ENCODE measurements around the gene TMEM61. TPM values are rescaled to one million over a fixed set of nuclear protein-coding genes. Genes with fewer than 3 reads are reported as not detected.

The TMEM61 gene
- total RNA-seq, 4 donors from 2014 or later = 7.1 to 24.8 (median 8.5) TPM

DNA sequence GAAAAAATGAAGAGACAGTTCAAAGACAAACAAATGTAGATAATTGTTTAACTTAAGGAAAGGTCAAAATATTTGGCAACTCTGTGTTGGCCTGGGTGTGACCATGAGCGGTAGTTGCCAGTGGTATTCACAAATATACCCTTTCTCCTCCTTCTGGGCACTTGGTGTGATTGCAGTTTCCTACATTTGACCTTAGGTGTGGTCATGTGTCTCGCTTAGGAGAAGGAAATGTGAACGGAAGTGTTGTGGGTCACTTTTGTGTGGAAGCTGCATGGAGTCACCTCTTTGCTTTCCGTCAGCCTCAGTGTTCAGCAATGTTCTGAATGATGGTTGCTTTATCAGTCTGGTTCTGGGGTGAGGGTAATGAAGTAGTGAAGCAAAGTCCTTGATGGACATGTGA is 55.5 kb downstream of the TMEM61 start:
- 20 to 43% methylated on average over 1 to 4 of the region's 4 CpGs for WGBS, 2 donors (ENCODE audit: low coverage in 1 of 2)

DNA sequence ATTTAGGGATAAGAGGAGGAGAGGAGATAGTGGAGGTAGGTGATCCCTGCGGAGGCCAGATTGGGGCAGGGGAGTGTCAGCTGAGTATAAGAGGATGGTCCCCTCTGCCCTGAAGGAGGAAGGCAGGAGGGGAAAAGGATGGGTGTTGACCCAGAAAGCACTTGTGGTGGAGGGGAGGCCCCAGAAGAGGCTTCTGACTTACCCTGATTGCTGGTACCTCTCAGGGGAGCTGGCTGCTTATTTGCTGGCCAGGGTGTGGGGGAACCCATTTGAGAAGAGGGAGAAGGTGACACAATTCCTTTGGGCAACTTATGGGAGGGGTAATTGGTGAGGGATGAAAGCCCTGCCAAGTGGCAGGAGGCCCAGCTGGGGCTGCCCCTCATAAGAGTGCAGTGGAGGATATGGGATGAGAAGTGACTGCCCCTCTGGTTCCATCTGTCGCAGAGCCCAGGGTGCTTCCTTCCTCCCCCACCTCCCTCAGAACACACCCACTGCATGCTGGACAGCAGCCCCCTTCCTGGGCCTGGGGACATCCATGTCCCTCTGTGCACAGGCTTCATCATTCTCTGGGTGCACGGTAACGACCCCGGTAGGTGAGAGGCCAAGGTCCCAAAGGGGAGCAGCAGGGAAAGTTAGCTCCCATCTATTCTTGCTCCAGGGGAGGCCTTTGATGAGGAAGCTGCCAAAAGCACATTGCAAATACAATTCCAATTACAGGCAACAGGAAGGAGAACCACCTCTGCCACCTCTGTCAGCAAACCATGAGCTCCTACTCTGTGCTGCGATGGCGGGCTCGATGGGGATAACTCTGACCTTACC is 57.5 kb downstream of the TMEM61 start:
- Histone ChIP-seq H3K27ac (no peak overlapping the region), H3K4me1 (peaks cover 0 to 27% (median 15%) of the 10 kb centered on the region in 4 donors), H3K4me3 (no peak overlapping the region), H3K9me3 (no peaks in the 10 kb centered on the region), H3K27me3 (peaks cover 49% of the 10 kb centered on the region), H3K36me3 (no peaks in the 10 kb centered on the region)
- DNase-seq = no peak
- intact Hi-C loops (cut with DNase I; ENCODE audit: low total_unique reads) = no loop called here
- WGBS, 2 donors (ENCODE audit: low coverage in 1 of 2) = 89 to 100% methylated on average over 5 to 8 of the region's 8 CpGs
- in situ Hi-C loops (cut with MboI; ENCODE audit: low pct_ligation_motif_present in 1 of 4, low pct_unique_long_range_greater_than_20kb in 1 of 4, low sequenced_read_pairs in 3 of 4) = no loop called here
- TF ChIP-seq EP300 (IDR thresholded peaks at IDR 0.05; ENCODE audit: low read depth) = no peak
- TF ChIP-seq, protein P1, sequence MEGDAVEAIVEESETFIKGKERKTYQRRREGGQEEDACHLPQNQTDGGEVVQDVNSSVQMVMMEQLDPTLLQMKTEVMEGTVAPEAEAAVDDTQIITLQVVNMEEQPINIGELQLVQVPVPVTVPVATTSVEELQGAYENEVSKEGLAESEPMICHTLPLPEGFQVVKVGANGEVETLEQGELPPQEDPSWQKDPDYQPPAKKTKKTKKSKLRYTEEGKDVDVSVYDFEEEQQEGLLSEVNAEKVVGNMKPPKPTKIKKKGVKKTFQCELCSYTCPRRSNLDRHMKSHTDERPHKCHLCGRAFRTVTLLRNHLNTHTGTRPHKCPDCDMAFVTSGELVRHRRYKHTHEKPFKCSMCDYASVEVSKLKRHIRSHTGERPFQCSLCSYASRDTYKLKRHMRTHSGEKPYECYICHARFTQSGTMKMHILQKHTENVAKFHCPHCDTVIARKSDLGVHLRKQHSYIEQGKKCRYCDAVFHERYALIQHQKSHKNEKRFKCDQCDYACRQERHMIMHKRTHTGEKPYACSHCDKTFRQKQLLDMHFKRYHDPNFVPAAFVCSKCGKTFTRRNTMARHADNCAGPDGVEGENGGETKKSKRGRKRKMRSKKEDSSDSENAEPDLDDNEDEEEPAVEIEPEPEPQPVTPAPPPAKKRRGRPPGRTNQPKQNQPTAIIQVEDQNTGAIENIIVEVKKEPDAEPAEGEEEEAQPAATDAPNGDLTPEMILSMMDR (IDR thresholded peaks at IDR 0.05) = no peak
- TF ChIP-seq POLR2A (IDR thresholded peaks at IDR 0.05) = no peak
- no peak for TF ChIP-seq POLR2AphosphoS5 (IDR thresholded peaks at IDR 0.05)

More for the DNA sequence above, 55.5 kb downstream of the TMEM61 start:
- intact Hi-C loops (cut with DNase I; ENCODE audit: low total_unique reads) = no loop called here
- Histone ChIP-seq H3K4me3 (no peak overlapping the region), H3K27ac (no peak overlapping the region), H3K4me1 (peaks cover 0 to 27% (median 15%) of the 10 kb centered on the region in 4 donors), H3K27me3 (peaks cover 46% of the 10 kb centered on the region), H3K36me3 (no peaks in the 10 kb centered on the region), H3K9me3 (no peaks in the 10 kb centered on the region)
- DNase-seq = no peak
- no peak for TF ChIP-seq POLR2A (IDR thresholded peaks at IDR 0.05)
- TF ChIP-seq, protein P1 (IDR thresholded peaks at IDR 0.05) = no peak
- TF ChIP-seq EP300 (IDR thresholded peaks at IDR 0.05; ENCODE audit: low read depth) = no peak
- TF ChIP-seq POLR2AphosphoS5 (IDR thresholded peaks at IDR 0.05) = no peak
- in situ Hi-C loops (cut with MboI; ENCODE audit: low pct_ligation_motif_present in 1 of 4, low pct_unique_long_range_greater_than_20kb in 1 of 4, low sequenced_read_pairs in 3 of 4) = no loop called here

DNA sequence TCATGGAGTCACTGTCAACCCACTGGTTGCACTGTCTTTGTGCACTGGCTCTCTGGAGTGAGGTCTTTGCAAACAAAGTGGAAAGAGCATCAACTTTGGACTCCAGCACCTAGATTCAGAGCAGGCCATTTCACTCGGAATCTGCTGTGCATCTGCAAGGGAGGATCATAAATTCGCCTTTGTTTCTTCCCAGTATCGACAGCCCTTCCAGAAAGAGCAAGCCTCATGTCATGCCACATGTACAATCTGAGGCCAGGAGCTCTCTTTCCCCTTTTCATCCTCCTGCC is 58.1 kb downstream of the TMEM61 start:
- no peaks in the 10 kb centered on the region for H3K36me3 ChIP-seq
- H3K9me3 ChIP-seq = no peaks in the 10 kb centered on the region
- 75 to 80% methylated on average over 1 to 3 of the region's 3 CpGs for WGBS, 2 donors (ENCODE audit: low coverage in 1 of 2)
- peaks cover 0 to 27% (median 15%) of the 10 kb centered on the region in 4 donors for H3K4me1 ChIP-seq
- no peak overlapping the region for H3K4me3 ChIP-seq
- DNase-seq = no peak
- intact Hi-C loops (cut with DNase I; ENCODE audit: low total_unique reads) (no loop called here), in situ Hi-C loops (cut with MboI; ENCODE audit: low pct_ligation_motif_present in 1 of 4, low pct_unique_long_range_greater_than_20kb in 1 of 4, low sequenced_read_pairs in 3 of 4) (no loop called here)
- H3K27ac ChIP-seq = no peak overlapping the region
- TF ChIP-seq POLR2A (IDR thresholded peaks at IDR 0.05) (no peak), POLR2AphosphoS5 (IDR thresholded peaks at IDR 0.05) (no peak), EP300 (IDR thresholded peaks at IDR 0.05; ENCODE audit: low read depth) (no peak)
- TF ChIP-seq, protein P1 (IDR thresholded peaks at IDR 0.05) = no peak
- peaks cover 45% of the 10 kb centered on the region for H3K27me3 ChIP-seq

DNA sequence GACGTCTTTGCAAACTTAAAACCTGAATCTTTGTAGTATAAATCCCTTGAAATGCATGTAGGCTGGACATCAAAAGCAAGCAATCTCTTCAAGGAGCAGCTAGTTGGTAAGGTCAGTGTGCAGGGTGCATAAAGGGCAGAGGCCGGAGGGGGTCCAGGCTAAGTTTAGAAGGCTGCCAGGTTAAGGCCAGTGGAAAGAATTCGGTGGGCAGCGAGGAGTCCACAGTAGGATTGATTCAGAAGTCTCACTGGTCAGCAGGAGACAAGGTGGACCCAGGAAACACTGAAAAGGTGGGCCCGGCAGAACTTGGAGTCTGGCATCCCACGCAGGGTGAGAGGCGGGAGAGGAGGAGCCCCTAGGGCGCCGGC is 58.5 kb downstream of the TMEM61 start:
- no peaks in the 10 kb centered on the region for H3K9me3 ChIP-seq
- peak overlapping the region in 1 of 4 donors; percentile 76 for H3K27ac ChIP-seq
- TF ChIP-seq, protein P1 (IDR thresholded peaks at IDR 0.05) = no peak
- TF ChIP-seq EP300 (IDR thresholded peaks at IDR 0.05; ENCODE audit: low read depth) = no peak
- H3K36me3 ChIP-seq = no peaks in the 10 kb centered on the region
- DNase-seq = no peak
- peaks cover 0 to 27% (median 15%) of the 10 kb centered on the region in 4 donors for H3K4me1 ChIP-seq
- intact Hi-C loops (cut with DNase I; ENCODE audit: low total_unique reads) (no loop called here), in situ Hi-C loops (cut with MboI; ENCODE audit: low pct_ligation_motif_present in 1 of 4, low pct_unique_long_range_greater_than_20kb in 1 of 4, low sequenced_read_pairs in 3 of 4) (no loop called here)
- WGBS, 2 donors (ENCODE audit: low coverage in 1 of 2) = 35% methylated on average over 9 of the region's 9 CpGs; no CpG with 5 or more reads in 1 of the 2 donors
- peaks cover 44% of the 10 kb centered on the region for H3K27me3 ChIP-seq
- peak overlapping the region in 1 of 4 donors; percentile 51 for H3K4me3 ChIP-seq
